Aortic smooth muscle cell (primary cell): ENCODE measurements around the gene HAUS1. TPM values are rescaled to one million over a fixed set of nuclear protein-coding genes. Genes with fewer than 3 reads are reported as not detected.

Experiments used
- total RNA-seq: library from RNA; depleted of rRNA; stranded (reverse); fragments of >200 nt; gene quantifications from 2 replicates; pipeline ENCODE4 v1.2.3, GENCODE V29; 2014

Gene HAUS1, protein sequence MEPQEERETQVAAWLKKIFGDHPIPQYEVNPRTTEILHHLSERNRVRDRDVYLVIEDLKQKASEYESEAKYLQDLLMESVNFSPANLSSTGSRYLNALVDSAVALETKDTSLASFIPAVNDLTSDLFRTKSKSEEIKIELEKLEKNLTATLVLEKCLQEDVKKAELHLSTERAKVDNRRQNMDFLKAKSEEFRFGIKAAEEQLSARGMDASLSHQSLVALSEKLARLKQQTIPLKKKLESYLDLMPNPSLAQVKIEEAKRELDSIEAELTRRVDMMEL
- total RNA-seq = 23.1 and 30.5 TPM in 2 replicates

DNA sequence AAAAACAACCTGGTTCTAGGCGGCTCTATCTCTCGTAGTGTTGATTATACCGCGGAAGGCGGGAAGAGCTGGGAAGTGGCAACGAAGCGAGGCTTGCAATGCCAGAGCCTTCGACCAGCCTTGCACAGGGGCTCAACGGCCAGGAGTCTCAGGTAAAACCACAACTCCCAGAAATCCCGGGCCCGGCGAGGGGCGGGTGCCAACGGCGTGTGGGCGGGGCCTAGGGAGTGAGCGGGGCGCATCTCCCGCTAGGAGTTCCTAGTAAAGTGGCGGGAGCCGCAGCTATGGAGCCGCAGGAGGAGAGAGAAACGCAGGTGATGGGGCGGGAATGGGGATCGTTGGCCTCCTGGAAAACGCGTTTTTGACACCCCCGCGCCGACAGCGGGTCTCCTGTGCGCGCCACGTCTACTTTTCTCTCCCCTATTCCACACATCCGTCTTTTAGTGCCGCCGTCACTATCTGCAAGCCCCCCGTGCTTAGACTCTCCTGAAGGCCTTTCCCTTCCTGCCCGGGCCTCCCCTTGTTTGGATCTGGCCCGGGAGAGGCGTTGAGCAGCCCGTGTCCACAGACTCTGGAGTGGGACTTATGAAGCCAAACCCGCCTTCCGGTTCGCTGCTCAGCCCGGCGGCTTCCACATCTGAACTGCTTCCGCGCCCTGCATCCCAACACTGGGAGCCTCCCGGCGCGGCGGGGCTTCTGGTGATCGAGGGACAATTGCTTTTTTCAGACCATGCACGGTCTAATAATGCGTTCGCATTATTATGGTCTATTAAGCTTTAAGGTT is at the start of gene HAUS1:
Gene HAUS1, plus strand, starts transcription at position 258 of the 784 bp plus-strand sequence. Its CDS starts 27 bp downstream, at position 285.

GRCh38 chr18:46071653-46072375 is 32.4 kb upstream of the HAUS1 start, which contains the start of gene PSTPIP2:
TSS of gene PSTPIP2 (minus strand) at chr18:46072260. CDS start at chr18:46072188, 72 bp downstream.

GRCh38 chr18:46097801-46098615 is 6.2 kb upstream of the HAUS1 start, which contains the start of gene ATP5F1A:
TSS of gene ATP5F1A (minus strand) at chr18:46098296. CDS start at chr18:46098231, 65 bp downstream.

Other genes with a start within 250 kb of the HAUS1 start
- 29.9 and 36.7 TPM in 2 replicates for gene EPG5, start 137.1 kb upstream of the HAUS1 start, total RNA-seq
- 1.8 and 2.7 TPM in 2 replicates for gene PSTPIP2, start 32.1 kb upstream of the HAUS1 start, total RNA-seq
- gene ATP5F1A, start 6.1 kb upstream of the HAUS1 start, total RNA-seq = 708 and 733 TPM in 2 replicates